T-helper 2 cell treated with Interferon-gamma antibody and Interleukin-4, amounts not matched to agents 5 μg/mL and 100 μg/mL, for 36 hours (primary cell): Measurements from ENCODE around the gene HDLBP.
"Not testable (repeated sequence)": the region's sequence is repeated elsewhere in the genome, so short reads cannot be mapped to it uniquely, and the experiment has no call there.

Source experiments
- DNase-seq: peaks from one replicate; pipeline ENCODE4 v3.0.0; 2021; ENCODE audit warnings: low spot score
- H3K27ac Mint-ChIP-seq: one replicate; pipeline ENCODE4 v1.8.0; 2021; ENCODE audit warnings: mild to moderate bottlenecking, mixed read lengths
- H3K27me3 Mint-ChIP-seq: one replicate; pipeline ENCODE4 v1.8.0; 2021; ENCODE audit warnings: low read depth, mixed read lengths
- H3K36me3 Mint-ChIP-seq: one replicate; pipeline ENCODE4 v1.8.0; 2021; ENCODE audit warnings: low read depth, mixed read lengths
- H3K4me1 Mint-ChIP-seq: one replicate; pipeline ENCODE4 v1.8.0; 2021; ENCODE audit warnings: low read depth, mixed read lengths
- H3K4me3 Mint-ChIP-seq: one replicate; pipeline ENCODE4 v1.8.0; 2022; ENCODE audit warnings: mild to moderate bottlenecking, moderate library complexity, mixed read lengths
- H3K9me3 Mint-ChIP-seq: one replicate; pipeline ENCODE4 v1.8.0; 2021; ENCODE audit warnings: mixed read lengths

HDLBP gene

DNA sequence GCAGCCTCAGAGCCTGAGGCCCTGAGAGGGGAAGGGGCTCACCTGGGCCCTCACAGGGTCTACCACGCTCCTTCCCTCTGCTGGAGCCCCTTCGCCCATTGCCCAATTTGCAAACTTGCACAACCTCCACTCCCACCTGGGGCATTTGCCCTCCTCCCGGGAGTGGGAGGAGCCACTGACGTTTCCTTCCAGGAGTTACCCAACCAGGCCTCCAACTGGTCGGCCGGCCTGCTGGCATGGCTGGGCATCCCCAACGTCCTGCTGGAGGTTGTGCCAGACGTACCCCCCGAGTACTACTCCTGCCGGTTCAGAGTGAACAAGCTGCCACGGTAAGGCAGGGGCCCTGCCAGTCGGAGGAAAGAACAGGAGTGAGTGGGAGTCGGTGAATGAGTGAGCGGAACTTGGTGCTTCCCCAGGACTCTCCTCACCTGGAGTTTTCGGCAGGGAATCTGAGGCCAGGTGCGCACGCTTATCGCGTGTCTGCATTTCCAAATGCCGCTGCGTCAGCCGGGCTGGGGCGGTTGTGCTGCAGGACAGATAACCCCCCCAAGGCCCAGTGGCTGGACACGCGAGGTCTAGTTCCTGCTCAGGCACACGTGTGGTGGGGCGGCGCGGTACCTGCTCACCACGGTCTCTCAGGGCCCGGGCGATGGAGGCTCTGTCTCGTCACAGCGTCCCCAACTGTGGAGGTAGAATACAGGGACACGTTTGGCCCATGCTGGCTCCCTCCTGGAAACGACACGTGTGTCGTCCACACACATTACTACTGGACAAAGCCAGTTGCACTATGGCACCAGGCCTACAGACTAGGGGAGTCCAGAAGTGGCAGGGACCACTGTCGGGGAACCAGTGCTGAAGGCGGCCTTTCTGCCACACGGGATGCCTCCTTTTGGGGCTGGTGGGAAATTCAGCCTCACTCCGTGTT lies 115.3 kb downstream of the HDLBP start:
- Mint-ChIP-seq H3K27ac (no peak overlapping the region), H3K4me3 (no peak overlapping the region), H3K27me3 (no peaks in the 10 kb centered on the region), H3K4me1 (no peaks in the 10 kb centered on the region), H3K36me3 (no peaks in the 10 kb centered on the region), H3K9me3 (no peaks in the 10 kb centered on the region)
- DNase-seq: no peak

DNA sequence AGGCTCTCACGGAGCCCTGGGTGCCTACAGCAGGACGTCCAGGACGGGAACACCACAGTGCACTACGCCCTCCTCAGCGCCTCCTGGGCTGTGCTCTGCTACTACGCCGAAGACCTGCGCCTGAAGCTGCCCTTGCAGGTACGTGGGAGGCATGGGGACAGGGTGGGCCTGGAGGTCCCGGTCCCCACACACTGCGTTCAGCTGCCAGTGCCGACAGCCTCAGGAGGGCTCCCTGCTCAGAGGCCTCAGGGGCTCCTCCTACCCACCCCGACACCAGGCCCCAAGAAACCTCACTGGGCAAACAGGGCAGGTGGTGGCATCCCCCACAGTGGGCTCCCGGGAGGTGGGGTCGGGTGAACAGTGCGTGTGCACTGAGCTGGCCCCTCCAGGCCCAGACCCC lies 116.2 kb downstream of the HDLBP start:
- H3K9me3 Mint-ChIP-seq: no peaks in the 10 kb centered on the region
- DNase-seq: no peak
- H3K27me3 Mint-ChIP-seq: no peaks in the 10 kb centered on the region
- no peaks in the 10 kb centered on the region for H3K36me3 Mint-ChIP-seq
- no peak overlapping the region for H3K4me3 Mint-ChIP-seq
- no peaks in the 10 kb centered on the region for H3K4me1 Mint-ChIP-seq
- no peak overlapping the region for H3K27ac Mint-ChIP-seq

DNA sequence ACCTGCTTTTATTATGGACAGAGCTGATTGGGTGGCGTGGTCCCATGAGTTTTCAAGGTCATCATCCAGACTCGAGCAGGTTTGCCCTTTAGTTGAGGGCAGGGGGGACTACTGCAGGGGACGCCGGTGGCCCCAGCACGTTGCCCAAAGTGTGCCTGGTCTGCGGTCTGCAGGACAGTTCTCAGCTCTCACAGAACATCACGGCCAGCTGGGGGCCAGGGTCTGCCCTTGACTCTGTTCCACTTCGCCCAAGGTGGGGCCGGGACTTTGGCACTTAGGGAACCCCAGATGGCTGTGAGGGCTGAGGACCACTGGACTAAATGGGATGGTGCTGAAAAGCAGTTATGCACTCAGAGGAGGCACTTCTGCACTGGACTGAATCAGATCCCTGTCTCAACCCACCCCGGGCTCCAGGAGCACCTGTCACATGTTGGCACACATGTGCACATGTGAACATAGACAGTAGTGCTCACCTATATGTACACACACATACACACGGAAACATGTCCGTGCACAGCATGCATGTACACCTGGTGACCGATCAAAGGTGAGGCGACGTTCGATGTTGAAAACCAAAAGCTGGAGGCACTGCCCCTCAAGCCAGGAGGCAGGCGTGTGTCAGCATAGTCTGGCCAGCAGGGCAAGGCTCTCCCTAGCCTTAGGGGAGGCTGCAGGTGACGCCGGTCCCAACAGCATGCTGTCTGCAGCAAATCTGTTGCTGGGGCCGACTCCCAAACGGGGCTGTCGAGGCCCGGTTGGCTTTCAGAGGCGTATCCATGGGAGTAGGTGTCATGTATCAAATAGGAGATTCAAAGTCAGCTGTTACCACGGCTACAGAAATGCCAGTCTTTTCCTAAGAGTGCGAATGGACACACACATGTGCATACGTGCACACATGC lies 116.8 kb downstream of the HDLBP start:
- no peak overlapping the region for H3K4me3 Mint-ChIP-seq
- H3K27ac Mint-ChIP-seq: no peak overlapping the region
- no peak for DNase-seq
- H3K9me3 Mint-ChIP-seq: no peaks in the 10 kb centered on the region
- no peaks in the 10 kb centered on the region for H3K4me1 Mint-ChIP-seq
- no peaks in the 10 kb centered on the region for H3K36me3 Mint-ChIP-seq
- H3K27me3 Mint-ChIP-seq: no peaks in the 10 kb centered on the region

DNA sequence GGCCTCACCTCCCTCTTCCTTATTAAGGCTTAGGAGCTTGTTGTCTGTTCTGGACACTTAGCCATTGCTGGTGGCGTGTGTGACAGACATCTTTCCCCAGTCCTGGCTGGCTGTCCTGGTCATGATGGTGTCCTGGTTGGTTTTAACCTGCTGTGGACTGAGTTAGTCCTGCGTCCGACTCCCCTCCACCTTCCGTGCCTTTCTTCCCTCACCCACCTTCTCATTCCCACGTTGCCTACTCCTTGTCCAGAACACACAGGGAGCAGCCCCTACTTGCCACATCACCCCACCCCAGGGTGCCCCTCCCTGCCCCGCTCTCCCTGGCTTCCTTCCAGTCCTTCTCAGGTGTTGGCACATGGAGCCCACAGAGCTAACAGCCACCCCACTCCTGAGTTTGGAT lies 117.5 kb downstream of the HDLBP start:
- no peaks in the 10 kb centered on the region for H3K4me1 Mint-ChIP-seq
- H3K27ac Mint-ChIP-seq: no peak overlapping the region
- no peak overlapping the region for H3K4me3 Mint-ChIP-seq
- H3K36me3 Mint-ChIP-seq: no peaks in the 10 kb centered on the region
- no peaks in the 10 kb centered on the region for H3K27me3 Mint-ChIP-seq
- DNase-seq: no peak
- no peaks in the 10 kb centered on the region for H3K9me3 Mint-ChIP-seq

DNA sequence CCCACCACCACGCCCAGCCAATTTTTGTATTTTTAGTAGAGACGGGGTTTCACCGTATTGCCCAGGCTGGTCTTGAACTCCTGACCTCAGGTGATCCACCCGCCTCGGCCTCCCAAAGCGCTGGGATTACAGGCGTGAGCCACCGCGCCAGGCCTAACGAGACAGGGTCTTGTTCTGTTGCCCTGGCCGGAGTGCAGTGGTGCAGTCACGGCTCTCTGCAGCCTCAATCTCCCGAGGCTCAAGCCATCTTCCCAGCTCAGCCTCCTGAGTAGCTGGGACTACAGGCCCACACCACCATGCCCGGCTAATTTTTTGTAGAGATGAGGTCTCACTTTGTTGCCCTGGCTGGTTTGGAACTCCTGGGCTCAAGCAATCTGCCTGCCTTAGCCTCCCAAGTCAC lies 118.2 kb downstream of the HDLBP start:
- not testable (repeated sequence) for H3K27me3 Mint-ChIP-seq, H3K9me3 Mint-ChIP-seq, H3K27ac Mint-ChIP-seq, H3K4me1 Mint-ChIP-seq, H3K36me3 Mint-ChIP-seq, H3K4me3 Mint-ChIP-seq, DNase-seq

DNA sequence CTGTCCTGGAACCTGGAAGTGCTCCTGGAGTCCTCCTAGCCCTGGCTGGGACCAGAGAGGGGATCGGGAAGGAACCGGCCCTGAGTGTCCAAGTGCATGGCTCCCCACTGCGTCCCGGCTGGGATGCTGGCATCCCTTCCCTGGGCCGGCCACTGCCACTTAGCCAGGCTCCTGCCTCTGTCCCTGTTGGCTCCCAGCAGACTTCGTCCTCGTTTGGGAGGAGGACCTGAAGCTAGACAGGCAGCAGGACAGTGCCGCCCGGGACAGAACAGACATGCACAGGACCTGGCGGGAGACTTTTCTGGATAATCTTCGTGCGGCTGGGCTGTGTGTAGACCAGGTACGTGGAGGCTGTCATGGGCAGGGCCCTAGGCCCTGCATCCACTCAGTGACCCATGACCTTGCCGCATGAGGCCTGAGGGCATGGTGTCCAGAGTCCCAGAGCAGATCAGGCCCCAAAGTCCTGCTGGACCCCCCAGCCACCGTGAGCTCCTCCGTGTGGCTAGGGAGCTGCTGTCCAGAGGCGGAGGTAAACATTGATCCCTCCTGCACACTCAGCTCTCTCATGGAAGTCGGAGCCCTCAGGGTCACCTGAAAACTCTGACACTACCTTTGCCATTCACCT lies 119.9 kb downstream of the HDLBP start:
- H3K27ac Mint-ChIP-seq: no peak overlapping the region
- no peaks in the 10 kb centered on the region for H3K27me3 Mint-ChIP-seq
- H3K9me3 Mint-ChIP-seq: no peaks in the 10 kb centered on the region
- DNase-seq: no peak
- H3K36me3 Mint-ChIP-seq: no peaks in the 10 kb centered on the region
- H3K4me3 Mint-ChIP-seq: no peak overlapping the region
- no peaks in the 10 kb centered on the region for H3K4me1 Mint-ChIP-seq

DNA sequence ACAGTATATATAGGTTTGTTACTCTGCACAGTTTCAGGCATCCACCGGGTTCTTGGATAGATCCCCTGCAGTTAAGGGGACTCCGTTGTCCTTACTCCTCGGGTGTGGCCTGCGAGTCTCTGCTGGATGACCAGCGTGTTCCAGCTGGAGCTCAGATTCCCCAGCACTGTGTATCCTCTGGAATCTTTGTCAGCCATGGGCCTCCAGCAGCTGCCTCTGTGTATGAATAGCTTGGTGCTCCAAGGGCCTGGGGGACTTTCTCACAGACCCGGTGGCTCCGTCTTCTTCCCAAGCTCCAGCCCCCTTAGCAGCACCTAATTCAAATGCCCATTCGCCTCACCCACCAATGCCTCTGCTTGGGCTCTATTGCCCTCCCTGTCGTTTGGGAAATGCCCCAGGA lies 120.7 kb downstream of the HDLBP start:
- H3K4me1 Mint-ChIP-seq: no peaks in the 10 kb centered on the region
- no peaks in the 10 kb centered on the region for H3K27me3 Mint-ChIP-seq
- no peak overlapping the region for H3K4me3 Mint-ChIP-seq
- H3K9me3 Mint-ChIP-seq: no peaks in the 10 kb centered on the region
- H3K36me3 Mint-ChIP-seq: no peaks in the 10 kb centered on the region
- no peak for DNase-seq
- no peak overlapping the region for H3K27ac Mint-ChIP-seq

DNA sequence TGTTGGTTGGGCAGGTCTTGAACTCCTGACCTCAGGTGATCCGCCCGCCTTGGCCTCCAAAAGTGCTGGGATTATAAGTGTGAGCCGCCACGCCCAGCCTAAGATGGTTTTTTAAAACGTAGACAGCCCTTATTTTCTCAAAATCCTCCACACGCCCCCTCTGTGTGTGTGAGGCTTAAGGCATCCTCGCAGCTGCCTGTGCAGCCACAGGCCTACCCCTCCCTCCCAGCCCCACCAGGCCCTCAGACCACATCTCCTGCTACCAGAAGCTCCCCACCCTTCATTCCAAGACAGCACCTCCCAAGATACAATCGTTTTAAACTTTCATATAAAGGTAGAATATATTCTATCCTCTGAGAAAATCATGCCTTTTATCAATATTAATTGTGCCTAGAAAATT lies 122.2 kb downstream of the HDLBP start:
- H3K27ac Mint-ChIP-seq: no peak overlapping the region
- H3K9me3 Mint-ChIP-seq: no peaks in the 10 kb centered on the region
- no peak overlapping the region for H3K4me3 Mint-ChIP-seq
- DNase-seq: no peak
- H3K4me1 Mint-ChIP-seq: no peaks in the 10 kb centered on the region
- H3K27me3 Mint-ChIP-seq: no peaks in the 10 kb centered on the region
- no peaks in the 10 kb centered on the region for H3K36me3 Mint-ChIP-seq

DNA sequence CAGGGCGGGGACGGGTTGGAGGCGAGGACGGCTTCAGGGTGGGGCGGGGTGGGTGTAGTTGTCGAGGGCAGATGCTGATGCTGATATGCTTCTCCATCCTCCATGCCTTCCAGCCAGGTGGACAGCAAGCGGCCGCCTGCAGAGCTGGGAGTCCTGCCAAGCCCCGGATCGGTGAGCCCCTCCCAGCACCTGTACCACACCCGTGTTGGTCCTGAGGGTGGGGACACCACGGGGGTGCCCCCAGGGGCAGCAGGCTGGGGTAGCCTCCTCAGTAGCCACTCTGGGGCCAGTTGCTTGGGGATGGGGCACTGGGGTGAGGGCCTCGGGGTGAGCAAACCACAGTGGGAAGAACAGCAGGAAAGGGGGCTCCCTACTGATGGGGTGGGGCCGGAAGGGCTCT lies 124.4 kb downstream of the HDLBP start:
- H3K4me1 Mint-ChIP-seq: no peaks in the 10 kb centered on the region
- no peak overlapping the region for H3K27ac Mint-ChIP-seq
- no peak for DNase-seq
- no peaks in the 10 kb centered on the region for H3K9me3 Mint-ChIP-seq
- no peaks in the 10 kb centered on the region for H3K36me3 Mint-ChIP-seq
- no peaks in the 10 kb centered on the region for H3K27me3 Mint-ChIP-seq
- H3K4me3 Mint-ChIP-seq: no peak overlapping the region

DNA sequence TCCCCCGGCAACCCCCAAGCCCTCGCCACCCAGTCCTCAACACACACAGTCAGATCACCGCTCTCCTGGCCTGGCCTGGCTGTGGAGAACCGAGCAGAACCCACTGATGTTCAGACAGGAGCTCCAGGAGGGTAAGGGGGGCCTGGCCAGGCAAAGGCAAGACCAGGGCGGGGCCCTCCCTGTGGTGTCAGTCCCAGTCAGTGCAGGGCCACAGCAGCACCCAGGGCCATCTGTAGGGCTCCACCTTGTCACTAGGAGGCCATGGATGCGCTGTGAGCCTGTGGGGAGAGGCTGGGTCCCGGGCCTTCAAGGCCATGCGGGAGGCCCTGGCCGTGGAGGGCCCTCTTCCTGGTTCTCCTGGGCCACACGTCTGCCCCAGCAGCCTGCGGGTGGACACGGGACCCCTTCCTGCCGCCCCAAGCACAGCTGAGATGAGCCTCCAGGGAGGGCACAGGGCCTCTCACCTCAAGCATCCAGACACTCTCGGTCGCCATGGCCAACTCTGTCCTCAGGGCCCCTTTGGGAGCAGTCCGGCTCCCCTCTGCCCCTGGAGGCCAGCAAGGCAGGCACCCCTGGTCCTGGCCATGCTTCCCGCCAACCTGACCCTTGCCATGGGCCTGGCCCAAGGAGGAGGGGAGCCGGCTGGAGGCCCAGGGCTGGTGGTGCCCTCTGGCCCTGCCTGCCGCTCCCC lies 125.0 kb downstream of the HDLBP start:
- H3K27ac Mint-ChIP-seq: no peak overlapping the region
- H3K4me3 Mint-ChIP-seq: no peak overlapping the region
- H3K9me3 Mint-ChIP-seq: no peaks in the 10 kb centered on the region
- DNase-seq: no peak
- H3K36me3 Mint-ChIP-seq: no peaks in the 10 kb centered on the region
- no peaks in the 10 kb centered on the region for H3K27me3 Mint-ChIP-seq
- no peaks in the 10 kb centered on the region for H3K4me1 Mint-ChIP-seq

DNA sequence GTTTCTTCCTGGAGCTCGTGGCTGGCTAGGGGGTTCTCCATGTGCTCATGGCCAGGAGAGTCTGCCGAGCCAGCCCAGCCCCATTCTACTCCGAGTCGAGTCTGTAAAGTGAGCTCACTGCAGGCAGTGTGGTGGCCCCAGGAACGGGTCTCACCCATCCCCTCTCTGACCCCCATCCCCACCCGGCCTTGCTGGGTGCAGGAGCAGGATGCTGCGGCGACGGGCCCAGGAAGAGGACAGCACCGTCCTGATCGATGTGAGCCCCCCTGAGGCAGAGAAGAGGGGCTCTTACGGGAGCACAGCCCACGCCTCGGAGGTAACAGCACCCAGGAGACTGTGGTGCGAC lies 125.6 kb downstream of the HDLBP start:
- DNase-seq: no peak
- Mint-ChIP-seq H3K4me3 (no peak overlapping the region), H3K27ac (no peak overlapping the region), H3K9me3 (no peaks in the 10 kb centered on the region), H3K4me1 (no peaks in the 10 kb centered on the region), H3K36me3 (no peaks in the 10 kb centered on the region), H3K27me3 (no peaks in the 10 kb centered on the region)

DNA sequence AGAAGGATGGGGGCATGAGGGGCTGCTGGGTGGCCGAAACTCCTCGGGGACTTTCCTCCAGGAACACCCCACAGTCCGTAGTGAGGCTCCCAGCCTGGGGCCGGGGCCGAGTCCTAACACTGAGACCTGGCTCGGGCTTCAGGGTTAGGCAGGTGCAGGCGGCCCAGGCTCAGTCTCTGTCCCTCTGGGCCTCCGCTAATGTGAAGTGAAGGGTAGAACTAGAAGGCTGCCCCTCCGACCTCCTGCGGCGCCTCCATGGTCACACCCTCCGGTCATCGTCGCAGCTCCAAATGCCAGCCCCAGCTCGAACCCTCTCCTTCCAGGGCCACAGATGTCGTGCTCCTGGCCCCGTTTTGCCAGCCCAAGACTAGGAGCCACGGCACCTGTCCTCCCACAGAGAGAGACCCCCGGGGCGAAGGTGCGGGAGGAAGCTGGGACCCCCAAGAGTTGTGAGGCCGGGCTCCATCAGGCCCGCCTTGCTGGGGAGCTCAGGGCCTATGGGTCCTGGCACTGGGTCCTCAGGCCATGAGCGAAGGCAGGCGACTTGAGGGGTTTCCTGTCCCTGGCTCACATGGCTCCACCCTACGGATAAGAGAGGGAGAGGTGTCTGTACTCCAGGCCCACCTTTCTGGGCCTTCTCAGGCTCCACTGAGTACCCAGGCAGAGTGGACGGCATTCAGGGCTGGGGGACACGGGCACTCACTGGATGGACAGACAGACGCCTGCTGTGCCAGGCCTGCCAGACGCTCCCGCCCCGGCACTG lies 126.2 kb downstream of the HDLBP start:
- Mint-ChIP-seq H3K4me3 (no peak overlapping the region), H3K9me3 (no peaks in the 10 kb centered on the region), H3K27me3 (no peaks in the 10 kb centered on the region), H3K36me3 (no peaks in the 10 kb centered on the region), H3K27ac (no peak overlapping the region), H3K4me1 (no peaks in the 10 kb centered on the region)
- DNase-seq: no peak

DNA sequence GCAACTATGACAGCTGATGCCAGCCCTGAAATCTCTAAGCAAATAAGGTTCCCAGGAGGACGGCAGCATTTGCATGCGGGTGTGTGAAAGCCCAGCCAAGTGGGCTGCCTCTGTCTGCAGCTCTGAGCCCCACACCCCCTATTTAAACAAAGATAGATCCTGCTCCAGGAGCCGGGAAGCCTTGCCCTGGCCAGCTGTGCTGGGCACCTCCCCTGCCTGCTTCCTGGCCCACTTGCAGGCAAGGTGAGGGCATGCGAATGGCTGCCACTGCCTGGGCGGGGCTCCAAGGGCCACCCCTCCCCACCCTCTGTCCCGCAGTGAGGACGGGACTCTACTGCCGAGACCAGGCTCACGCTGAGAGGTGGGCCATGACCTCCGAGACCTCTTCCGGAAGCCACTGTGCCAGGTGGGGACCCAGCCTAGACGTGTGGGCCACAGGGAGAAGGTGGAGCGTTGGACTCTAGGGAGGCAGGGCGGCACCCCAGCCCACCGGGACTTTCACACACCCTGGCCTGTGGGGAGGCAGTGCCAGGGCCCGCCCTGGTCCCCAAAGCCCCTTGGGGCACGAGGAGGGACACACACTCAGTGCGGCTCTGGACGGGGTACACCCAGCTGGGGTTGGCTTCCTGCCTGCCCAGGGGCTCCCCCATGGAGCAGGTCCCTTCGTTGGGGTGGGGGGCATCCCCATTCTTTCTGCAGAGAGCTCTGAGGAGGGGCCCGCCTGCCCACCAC lies 126.9 kb downstream of the HDLBP start, which contains the start of gene ANO7:
Gene ANO7 (plus strand): TSS at position 317 of the 732 bp plus-strand sequence. CDS start 1,387 bp downstream, outside the sequence.
- no peaks in the 10 kb centered on the region for H3K27me3 Mint-ChIP-seq

More for the DNA sequence above, 126.9 kb downstream of the HDLBP start, which contains the start of gene ANO7:
- DNase-seq: no peak
- no peak within 1 kb of the TSS for H3K4me3 Mint-ChIP-seq
- H3K9me3 Mint-ChIP-seq: no peaks in the 10 kb centered on the region
- no peak within 1 kb of the TSS for H3K27ac Mint-ChIP-seq
- H3K36me3 Mint-ChIP-seq: no peaks in the 10 kb centered on the region
- no peaks in the 10 kb centered on the region for H3K4me1 Mint-ChIP-seq
